GM21619 (cell line): ENCODE data around the gene ADIPOR2.
"Not testable (repeated sequence)": the region's sequence is repeated elsewhere in the genome, so short reads cannot be mapped to it uniquely, and the experiment has no call there.

ENCODE experiments used
- ATAC-seq: cut with Tn5 transposase; IDR thresholded peaks from one replicate; pipeline ENCODE4 v1.9.1; 2021; ENCODE audit not compliant: unreplicated experiment

Gene ADIPOR2

GRCh38 chr12:1703771-1704722 lies 13.2 kb downstream of the ADIPOR2 start:
- no peak for ATAC-seq

- ATAC-seq, result no peak
These were observed 15.1 kb downstream of the ADIPOR2 start for GRCh38 chr12:1705774-1706631.

GRCh38 chr12:1706632-1706980 lies 15.7 kb downstream of the ADIPOR2 start:
- no peak for ATAC-seq

GRCh38 chr12:1707051-1707450 lies 16.2 kb downstream of the ADIPOR2 start:
- ATAC-seq, result no peak

GRCh38 chr12:1709968-1710367 lies 19.1 kb downstream of the ADIPOR2 start:
- not testable (repeated sequence) for ATAC-seq

GRCh38 chr12:1710870-1711269 lies 20.0 kb downstream of the ADIPOR2 start:
- not testable (repeated sequence) for ATAC-seq

- ATAC-seq, result not testable (repeated sequence)
These were observed 20.8 kb downstream of the ADIPOR2 start for GRCh38 chr12:1711536-1712211.

- not testable (repeated sequence) for ATAC-seq
These were observed 21.4 kb downstream of the ADIPOR2 start for GRCh38 chr12:1712305-1712704.

GRCh38 chr12:1712852-1713251 lies 22.0 kb downstream of the ADIPOR2 start:
- not testable (repeated sequence) for ATAC-seq

- ATAC-seq, result not testable (repeated sequence)
These were observed 23.0 kb downstream of the ADIPOR2 start for GRCh38 chr12:1713783-1714348.

GRCh38 chr12:1715459-1715858 lies 24.6 kb downstream of the ADIPOR2 start:
- ATAC-seq, result not testable (repeated sequence)

- no peak for ATAC-seq
These were observed 25.5 kb downstream of the ADIPOR2 start for GRCh38 chr12:1716215-1716862.

GRCh38 chr12:1716911-1717310 lies 26.0 kb downstream of the ADIPOR2 start:
- no peak for ATAC-seq

- ATAC-seq, result no peak
These were observed 28.3 kb downstream of the ADIPOR2 start for GRCh38 chr12:1719139-1719538.

- ATAC-seq, result no peak
These were observed 29.6 kb downstream of the ADIPOR2 start for GRCh38 chr12:1720494-1720893.

- no peak for ATAC-seq
These were observed 32.9 kb downstream of the ADIPOR2 start for GRCh38 chr12:1723721-1724120.

GRCh38 chr12:1724250-1724649 lies 33.4 kb downstream of the ADIPOR2 start:
- no peak for ATAC-seq

GRCh38 chr12:1726753-1727152 lies 35.9 kb downstream of the ADIPOR2 start:
- ATAC-seq, result no peak

GRCh38 chr12:1728824-1729223 lies 38.0 kb downstream of the ADIPOR2 start:
- no peak for ATAC-seq

GRCh38 chr12:1731019-1731687 lies 40.3 kb downstream of the ADIPOR2 start:
- no peak for ATAC-seq
